IMR-90 (cell line): Measurements from ENCODE around the gene SHC1. TPM values are rescaled to one million over a fixed set of nuclear protein-coding genes. Genes with fewer than 3 reads are reported as not detected.

Source experiments
- ATAC-seq: fragments of 200-7000 bp; cut with Tn5 transposase; 2 replicates; pipeline ENCODE4 v1.9.1; 2020; ENCODE audit warnings: low read depth, mild to moderate bottlenecking, moderate library complexity
- BruUV-seq: library from RNA; stranded (reverse); fragments of 400-500 nt; replicated peaks from 2 replicates; lab custom pipeline; 2021; lab: Mats Ljungman, UMichigan
- CTCF ChIA-PET: fragments of 300-600 bp; formaldehyde crosslinking; extraction: SDS; loops from one replicate; lab custom pipeline; 2021; ENCODE audit warnings: antibody characterized with exemption; lab: Yijun Ruan, JAX
- POLR2A ChIA-PET: fragments of 300-600 bp; sonication (Branson Sonifier 250); formaldehyde crosslinking; loops from one replicate; lab custom pipeline; 2022; ENCODE audit warnings: antibody characterized with exemption; ENCODE audit not compliant: unreplicated experiment; lab: Charles Lee
- DNase-seq: peaks from one replicate; pipeline ENCODE4 v3.0.0; 2013
- H2AFZ ChIP-seq: replicated peaks from 2 replicates; pipeline ENCODE3; 2013; ENCODE audit warnings: low read length, mild to moderate bottlenecking; ENCODE audit not compliant: poor library complexity
- H2AK5ac ChIP-seq: 2 replicates; pipeline ENCODE4 v1.6.1; 2013; ENCODE audit warnings: low read depth, low read length, inconsistent platforms
- H2AK9ac ChIP-seq: replicated peaks from 2 replicates; pipeline ENCODE3; 2013; ENCODE audit warnings: mild to moderate bottlenecking, low read depth, low read length, moderate library complexity; ENCODE audit not compliant: poor library complexity
- H2BK120ac ChIP-seq: 2 replicates; pipeline ENCODE4 v1.6.1; 2013; ENCODE audit warnings: low read depth, low read length, inconsistent platforms
- H2BK15ac ChIP-seq: 3 replicates; pipeline ENCODE4 v1.6.1; 2013; ENCODE audit warnings: low read depth, low read length, inconsistent platforms
- H2BK20ac ChIP-seq: 2 replicates; pipeline ENCODE4 v1.6.1; 2013; ENCODE audit warnings: low read depth, mild to moderate bottlenecking, inconsistent platforms, low read length, moderate library complexity
- H2BK5ac ChIP-seq: 2 replicates; pipeline ENCODE4 v1.6.1; 2013; ENCODE audit warnings: mild to moderate bottlenecking, low read depth, low read length, inconsistent platforms; ENCODE audit not compliant: poor library complexity, severe bottlenecking
- H3K14ac ChIP-seq: replicated peaks from 2 replicates; pipeline ENCODE4 v1.6.1; 2013; ENCODE audit warnings: low read depth, low read length, inconsistent platforms
- H3K18ac ChIP-seq: 2 replicates; pipeline ENCODE4 v1.6.1; 2013; ENCODE audit warnings: low read depth, low read length, control low read depth
- H3K23ac ChIP-seq: 2 replicates; pipeline ENCODE4 v1.6.1; 2013; ENCODE audit warnings: low read depth, low read length, inconsistent platforms
- H3K27ac ChIP-seq: 2 replicates; pipeline ENCODE4 v1.5.1; 2013; ENCODE audit warnings: mild to moderate bottlenecking, control low read depth, low read length; ENCODE audit not compliant: insufficient read depth
- H3K27me3 ChIP-seq: 2 replicates; pipeline ENCODE4 v1.6.1; 2013; ENCODE audit warnings: low read length; ENCODE audit not compliant: control insufficient read depth, insufficient read depth
- H3K36me3 ChIP-seq: 2 replicates; pipeline ENCODE4 v1.6.1; 2013; ENCODE audit warnings: low read length, mixed read lengths; ENCODE audit not compliant: control insufficient read depth, insufficient read depth
- H3K4ac ChIP-seq: 2 replicates; pipeline ENCODE4 v1.6.1; 2013; ENCODE audit warnings: low read depth, low read length, inconsistent platforms
- H3K4me1 ChIP-seq: 2 replicates; pipeline ENCODE4 v1.6.1; 2013; ENCODE audit warnings: low read length, mixed read lengths; ENCODE audit not compliant: control insufficient read depth, insufficient read depth
- H3K4me2 ChIP-seq: 2 replicates; pipeline ENCODE4 v1.6.1; 2013; ENCODE audit warnings: low read depth, mild to moderate bottlenecking, control low read depth, low read length, moderate library complexity
- H3K4me3 ChIP-seq: 2 replicates; pipeline ENCODE4 v1.5.1; 2013; ENCODE audit warnings: low read depth, mild to moderate bottlenecking, control low read depth, low read length, moderate library complexity; ENCODE audit not compliant: insufficient read depth
- H3K56ac ChIP-seq: 2 replicates; pipeline ENCODE4 v1.6.1; 2013; ENCODE audit warnings: low read length, inconsistent platforms; ENCODE audit not compliant: insufficient read depth; ENCODE audit errors: extremely low read depth
- H3K79me1 ChIP-seq, 2 experiments: 2 replicates each; pipeline ENCODE4 v1.6.1; 2013; ENCODE audit warnings: low read length in 2 of 2, inconsistent platforms in 1 of 2, low read depth in 1 of 2
- H3K9ac ChIP-seq: 2 replicates; pipeline ENCODE4 v1.6.1; 2013; ENCODE audit warnings: low read depth, low read length, control low read depth
- H3K9me1 ChIP-seq: 2 replicates; pipeline ENCODE4 v1.6.1; 2013; ENCODE audit warnings: low read length, inconsistent platforms; ENCODE audit not compliant: insufficient read depth
- H3K9me3 ChIP-seq: 2 replicates; pipeline ENCODE4 v1.6.1; 2013; ENCODE audit warnings: low read length; ENCODE audit not compliant: control insufficient read depth, insufficient read depth
- H4K20me1 ChIP-seq: 2 replicates; pipeline ENCODE4 v1.6.1; 2013; ENCODE audit warnings: low read length, inconsistent platforms; ENCODE audit not compliant: insufficient read depth
- H4K5ac ChIP-seq: 2 replicates; pipeline ENCODE4 v1.6.1; 2013; ENCODE audit warnings: mild to moderate bottlenecking, low read depth, low read length, control low read depth
- H4K8ac ChIP-seq, 2 experiments: 2 replicates each; pipeline ENCODE4 v1.6.1; 2013; ENCODE audit warnings: low read depth in 2 of 2, low read length in 2 of 2, control low read depth in 1 of 2, inconsistent platforms in 1 of 2
- H4K91ac ChIP-seq: 2 replicates; pipeline ENCODE4 v1.6.1; 2013; ENCODE audit warnings: low read depth, low read length, inconsistent platforms; ENCODE audit not compliant: insufficient read depth
- BHLHE40 ChIP-seq: fragments of 150-350 bp; IDR thresholded peaks from 2 replicates; pipeline ENCODE4 v1.6.1; 2016; ENCODE audit warnings: mild to moderate bottlenecking, low read depth, low read length
- CEBPB ChIP-seq: IDR thresholded peaks from 2 replicates; pipeline ENCODE4 v1.6.1; 2012; ENCODE audit warnings: low read depth, low read length, improper control_type of control experiment
- CHD1 ChIP-seq: IDR thresholded peaks from 2 replicates; pipeline ENCODE4 v1.6.1; 2012; ENCODE audit warnings: low read depth, low read length, improper control_type of control experiment
- FOS ChIP-seq: fragments of 150-350 bp; IDR thresholded peaks from 2 replicates; pipeline ENCODE4 v1.6.1; 2016; ENCODE audit warnings: low read depth, low read length
- MAFK ChIP-seq: IDR thresholded peaks from 2 replicates; pipeline ENCODE4 v1.6.1; 2012; ENCODE audit warnings: low read depth, low read length, improper control_type of control experiment
- MAZ ChIP-seq: IDR thresholded peaks from 2 replicates; pipeline ENCODE4 v1.6.1; 2012; ENCODE audit warnings: low read depth, mild to moderate bottlenecking, low read length, improper control_type of control experiment, moderate library complexity, borderline replicate concordance
- MXI1 ChIP-seq: IDR thresholded peaks from 2 replicates; pipeline ENCODE4 v1.6.1; 2012; ENCODE audit warnings: low read depth, mild to moderate bottlenecking, low read length, moderate library complexity, borderline replicate concordance
- NFE2L2 ChIP-seq: fragments of 150-350 bp; IDR thresholded peaks from 2 replicates; pipeline ENCODE4 v1.6.1; 2016; ENCODE audit warnings: low read depth, mild to moderate bottlenecking, low read length
- RAD21 ChIP-seq: IDR thresholded peaks from 2 replicates; pipeline ENCODE4 v1.6.1; 2012; ENCODE audit warnings: low read length, improper control_type of control experiment
- RCOR1 ChIP-seq: IDR thresholded peaks from 2 replicates; pipeline ENCODE4 v1.6.1; 2012; ENCODE audit warnings: mild to moderate bottlenecking, low read length, improper control_type of control experiment; ENCODE audit not compliant: insufficient replicate concordance
- RFX5 ChIP-seq: IDR thresholded peaks from 2 replicates; pipeline ENCODE4 v1.8.0; 2012; ENCODE audit warnings: low read depth, mild to moderate bottlenecking, low read length, moderate library complexity
- SMC3 ChIP-seq: fragments of 150-350 bp; IDR thresholded peaks from 2 replicates; pipeline ENCODE4 v1.6.1; 2016; ENCODE audit warnings: low read depth, mild to moderate bottlenecking, antibody characterized with exemption, low read length, moderate library complexity
- WGBS, 2 experiments: methylation state at CpG; one replicate each; pipeline versions ENCODE4 v1.1.5 to v1.1.7; 2013; ENCODE audit warnings: missing lambda C conversion rate in 2 of 2; ENCODE audit not compliant: insufficient read length in 1 of 2; ENCODE audit errors: extremely low coverage in 2 of 2; 5-methylcytosine and 5-hydroxymethylcytosine counted together
- dilution Hi-C: fragments of 300-500 bp; cut with HindIII; formaldehyde crosslinking; loops from one replicate; pipeline ENCODE4 v1.14.3; 2018; ENCODE audit warnings: low sequenced_read_pairs; ENCODE audit not compliant: unreplicated experiment
- in situ Hi-C: fragments of 300-500 bp; cut with MboI; formaldehyde crosslinking; loops from 3 replicates; pipeline ENCODE4 v1.14.3; 2019; ENCODE audit warnings: low sequenced_read_pairs, inconsistent platforms, mixed read lengths
- intact Hi-C: fragments of 100-400 bp; cut with micrococcal nuclease; formaldehyde crosslinking; loops from 2 replicates; pipeline ENCODE4 v1.10.0; 2022
- polyA plus RNA-seq, 3 experiments: library from polyadenylated mRNA; depleted of rRNA; stranded (reverse); fragments of >200 nt; gene quantifications; 2 replicates each; pipeline ENCODE4 v1.2.3, GENCODE V29; 2012; ENCODE audit warnings: low replicate concordance in 1 of 3
- total RNA-seq: library from RNA; depleted of rRNA; stranded (reverse); fragments of >200 nt; gene quantifications from 2 replicates; pipeline ENCODE4 v1.2.3, GENCODE V29; 2012
- TF ChIP-seq, protein P1 (sequence below): fragments of 150-350 bp; IDR thresholded peaks from 2 replicates; pipeline ENCODE4 v1.6.1; 2017; ENCODE audit warnings: mild to moderate bottlenecking, antibody characterized with exemption, low read length, low read depth
- TF ChIP-seq, protein P2 (sequence below): conservative IDR thresholded peaks from 2 replicates; pipeline ENCODE4 v1.5.1; 2012; ENCODE audit warnings: mild to moderate bottlenecking, low read depth, low read length, improper control_type of control experiment

Gene SHC1
- total and polyA plus RNA-seq, 2 of the 4 experiments (the other 2 are of a cell fraction): 352 to 355 TPM

- Histone ChIP-seq H2BK15ac (peak overlapping the region; percentile 99; the same call in 1 of the 3 replicates), H4K20me1 (no peaks in the 10 kb centered on the region), H4K91ac (peak overlapping the region; percentile 99; the same call in 1 of the 2 replicates), H3K27ac (peak overlapping the region; percentile 94), H2BK120ac (peak overlapping the region; percentile 97; the same call in 1 of the 2 replicates), H3K23ac (peak overlapping the region; percentile 20; the same call in 1 of the 2 replicates), H3K9me3 (no peaks in the 10 kb centered on the region), H2AK9ac (peak overlapping the region; percentile 94), H2AFZ (peak overlapping the region; percentile 99), H2BK20ac (no peak overlapping the region), H3K4me2 (peak overlapping the region; percentile 96), H3K4me3 (peak overlapping the region; percentile 63), H3K27me3 (no peaks in the 10 kb centered on the region), H3K4ac (peak overlapping the region; percentile 97), H3K18ac (peak overlapping the region; percentile 73), H2AK5ac (peak overlapping the region; percentile 75), H3K79me1 (peaks cover 0 to 14% of the 10 kb centered on the region in 2 experiments; a peak in 2 of 4 replicates), H3K56ac (peak overlapping the region; percentile 31; the same call in 1 of the 2 replicates), H2BK5ac (peak overlapping the region; percentile 98), H3K14ac (peak overlapping the region; percentile 98), H3K4me1 (peaks cover 2% of the 10 kb centered on the region), H3K9me1 (peaks cover 11% of the 10 kb centered on the region; the same call in 1 of the 2 replicates), H4K5ac (peak overlapping the region; percentile 90), H4K8ac (peak overlapping the region; percentile 71 to 99), H3K9ac (peak overlapping the region; percentile 96), H3K36me3 (no peaks in the 10 kb centered on the region)
- WGBS, 2 experiments: 55% methylated on average over 16 of the region's 27 CpGs; no CpG with 5 or more reads in 1 of the 2 experiments
- DNase-seq (no peak), ATAC-seq (no peak)
- dilution Hi-C loops (no loop called here), intact Hi-C loops (loop anchor here (2.0 kb wide), 1 partner anchor 65 kb away; no protein-coding TSS in a partner anchor), in situ Hi-C loops (no loop called here)
- ChIA-PET POLR2A (interaction anchor here (0.6 to 1.0 kb wide), 3 partner anchors 20 to 208 kb away, joined by 4 to 6 read pairs (median 4); partner anchors contain the start of gene PBXIP1), CTCF (interaction anchor here (1.0 to 1.2 kb wide), 2 partner anchors 20 to 149 kb away, joined by 3 read pairs; partner anchors contain the start of gene PBXIP1)
- BruUV-seq: no TSS peak
- TF ChIP-seq CEBPB (no peak), MAZ (no peak), BHLHE40 (no peak), RAD21 (no peak), RCOR1 (no peak), SMC3 (no peak), NFE2L2 (no peak), MXI1 (no peak), CHD1 (no peak), FOS (no peak), RFX5 (no peak), MAFK (no peak)
- TF ChIP-seq, protein P1, sequence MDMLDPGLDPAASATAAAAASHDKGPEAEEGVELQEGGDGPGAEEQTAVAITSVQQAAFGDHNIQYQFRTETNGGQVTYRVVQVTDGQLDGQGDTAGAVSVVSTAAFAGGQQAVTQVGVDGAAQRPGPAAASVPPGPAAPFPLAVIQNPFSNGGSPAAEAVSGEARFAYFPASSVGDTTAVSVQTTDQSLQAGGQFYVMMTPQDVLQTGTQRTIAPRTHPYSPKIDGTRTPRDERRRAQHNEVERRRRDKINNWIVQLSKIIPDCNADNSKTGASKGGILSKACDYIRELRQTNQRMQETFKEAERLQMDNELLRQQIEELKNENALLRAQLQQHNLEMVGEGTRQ: no peak; the same call in 1 of the 2 replicates
- TF ChIP-seq, protein P2, sequence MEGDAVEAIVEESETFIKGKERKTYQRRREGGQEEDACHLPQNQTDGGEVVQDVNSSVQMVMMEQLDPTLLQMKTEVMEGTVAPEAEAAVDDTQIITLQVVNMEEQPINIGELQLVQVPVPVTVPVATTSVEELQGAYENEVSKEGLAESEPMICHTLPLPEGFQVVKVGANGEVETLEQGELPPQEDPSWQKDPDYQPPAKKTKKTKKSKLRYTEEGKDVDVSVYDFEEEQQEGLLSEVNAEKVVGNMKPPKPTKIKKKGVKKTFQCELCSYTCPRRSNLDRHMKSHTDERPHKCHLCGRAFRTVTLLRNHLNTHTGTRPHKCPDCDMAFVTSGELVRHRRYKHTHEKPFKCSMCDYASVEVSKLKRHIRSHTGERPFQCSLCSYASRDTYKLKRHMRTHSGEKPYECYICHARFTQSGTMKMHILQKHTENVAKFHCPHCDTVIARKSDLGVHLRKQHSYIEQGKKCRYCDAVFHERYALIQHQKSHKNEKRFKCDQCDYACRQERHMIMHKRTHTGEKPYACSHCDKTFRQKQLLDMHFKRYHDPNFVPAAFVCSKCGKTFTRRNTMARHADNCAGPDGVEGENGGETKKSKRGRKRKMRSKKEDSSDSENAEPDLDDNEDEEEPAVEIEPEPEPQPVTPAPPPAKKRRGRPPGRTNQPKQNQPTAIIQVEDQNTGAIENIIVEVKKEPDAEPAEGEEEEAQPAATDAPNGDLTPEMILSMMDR: no peak
Observed at GRCh38 chr1:154935749-154936554, 34.6 kb downstream of the SHC1 start.
